HG02970 (cell line): ENCODE data around the gene ARL2.

Experiments
- ATAC-seq: cut with Tn5 transposase; IDR thresholded peaks from one replicate; pipeline ENCODE4 v1.9.1; 2021; ENCODE audit warnings: mild to moderate bottlenecking, moderate library complexity, moderate number of reproducible peaks; ENCODE audit not compliant: unreplicated experiment, low FRiP score

ARL2 gene

GRCh38 chr11:65043881-65044501, 30.0 kb downstream of the ARL2 start:
- no peak for ATAC-seq

DNA sequence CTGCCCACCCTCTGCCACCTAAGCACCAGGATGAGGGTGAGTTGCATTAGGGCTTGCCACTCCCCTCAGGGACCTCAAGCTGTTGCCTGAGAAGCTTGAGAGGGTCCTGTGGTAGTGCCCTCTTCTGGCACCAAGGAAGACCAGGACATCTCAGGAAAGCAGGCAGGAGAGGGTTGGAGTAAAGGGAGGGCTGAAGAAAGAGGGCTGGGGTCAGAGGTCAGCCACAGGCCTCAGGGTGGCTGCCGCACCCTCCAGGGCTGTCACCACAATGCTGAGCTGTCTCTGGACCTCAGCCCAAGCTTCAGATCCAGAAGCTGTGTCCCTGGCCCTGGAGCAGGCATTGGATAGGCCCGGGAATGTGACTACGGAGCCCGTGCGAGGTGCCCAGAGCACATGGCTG, 31.1 kb downstream of the ARL2 start:
- no peak for ATAC-seq

- ATAC-seq, result no peak
Measured at GRCh38 chr11:65045728-65046127, 31.8 kb downstream of the ARL2 start.

DNA sequence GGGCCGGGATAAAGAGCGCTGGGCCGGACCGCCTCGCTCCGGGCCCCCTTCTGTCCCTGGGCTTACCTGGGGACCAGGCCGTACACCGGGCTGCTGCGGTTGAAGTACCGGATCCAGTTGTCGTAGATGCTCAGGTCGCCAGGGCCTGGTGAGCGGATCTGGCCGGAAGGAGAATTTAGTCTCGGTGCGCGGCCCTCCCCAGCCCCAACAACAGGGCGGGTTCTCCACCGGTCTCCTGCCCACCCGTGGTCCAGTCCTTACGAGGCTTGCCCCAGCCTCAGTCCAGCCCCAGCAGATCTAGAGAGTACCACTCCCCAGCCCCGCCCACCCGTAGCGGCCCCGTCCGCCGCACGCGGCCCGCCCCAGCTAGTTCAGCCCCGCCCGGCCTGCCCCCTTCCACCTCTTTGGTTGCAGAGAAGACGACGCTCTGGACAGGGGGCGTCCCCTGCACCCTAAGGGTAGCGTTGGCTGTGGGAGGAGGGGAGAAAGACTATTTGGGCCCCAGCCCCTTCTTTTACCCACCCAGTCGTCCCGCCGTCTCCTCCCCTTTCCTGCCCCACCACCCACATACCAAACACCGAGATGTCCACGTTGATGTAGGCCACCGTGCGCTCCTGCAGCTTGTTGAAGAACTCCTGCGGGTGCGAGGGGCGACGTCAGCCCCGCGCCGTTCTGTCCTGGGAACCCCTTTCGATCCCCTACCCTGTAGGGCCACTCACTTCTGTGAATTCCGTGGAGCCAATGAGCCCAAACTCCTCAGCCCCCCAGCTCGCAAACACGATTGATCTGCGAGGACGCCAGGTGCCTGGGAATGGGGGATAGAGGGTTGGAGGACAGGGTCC, 33.8 kb downstream of the ARL2 start:
- no peak for ATAC-seq

DNA sequence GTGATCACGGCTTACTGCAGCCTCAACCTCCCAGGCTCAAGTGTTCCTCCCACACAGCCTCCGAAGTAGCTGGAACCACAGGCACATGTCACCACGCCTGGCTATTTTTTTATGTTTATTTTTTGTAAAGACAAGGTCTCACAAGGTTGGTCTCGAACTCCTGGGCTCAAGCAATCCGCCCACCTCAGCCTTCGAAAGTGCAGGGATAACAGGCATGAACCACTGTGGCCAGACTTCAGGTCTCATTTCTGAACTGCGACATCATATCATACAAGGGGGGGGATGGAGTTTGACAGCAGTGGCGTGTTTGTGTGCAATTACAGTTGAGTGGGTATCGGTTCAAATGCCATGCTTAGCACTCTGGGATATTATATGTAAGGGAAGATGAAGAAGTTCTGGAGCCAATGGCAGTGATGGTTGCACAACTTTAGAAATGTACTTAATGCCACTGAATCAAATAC, 37.5 kb downstream of the ARL2 start:
- no peak for ATAC-seq

DNA sequence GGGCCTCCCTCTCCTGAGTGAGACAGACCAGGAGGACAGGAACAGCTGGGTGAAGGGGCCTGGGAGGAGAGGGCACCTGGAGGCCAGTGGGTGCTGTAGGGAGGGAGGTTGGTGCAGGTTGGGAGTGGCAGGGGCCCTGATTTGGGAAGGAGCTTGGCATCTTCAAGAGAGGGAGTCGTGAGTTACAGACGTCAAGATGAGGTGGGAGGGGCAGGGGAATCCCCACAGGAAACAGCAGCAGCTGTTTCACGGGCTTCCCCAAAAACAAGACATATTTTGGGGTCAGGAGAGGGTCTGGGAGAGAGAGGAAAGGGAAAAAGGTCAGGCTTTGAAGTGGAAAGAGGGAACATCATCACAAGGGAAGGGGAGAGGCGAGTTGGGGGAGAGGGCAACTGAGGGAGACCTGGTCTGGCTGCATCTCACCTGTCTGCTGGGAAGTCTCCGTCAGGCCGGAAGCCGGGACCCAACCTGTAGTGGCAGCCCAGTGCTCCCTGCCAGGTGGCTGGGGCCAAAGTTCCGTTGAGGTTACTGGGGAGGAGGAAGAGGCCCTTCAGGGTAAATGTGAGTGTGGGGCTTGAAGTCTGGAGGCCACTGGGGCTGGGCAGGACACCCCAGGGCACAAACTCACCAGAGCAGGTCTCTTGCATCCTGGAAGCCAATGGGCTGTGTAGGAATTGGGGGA, 40.0 kb downstream of the ARL2 start:
- no peak for ATAC-seq

GRCh38 chr11:65055538-65055937, 41.6 kb downstream of the ARL2 start:
- ATAC-seq, result no peak

DNA sequence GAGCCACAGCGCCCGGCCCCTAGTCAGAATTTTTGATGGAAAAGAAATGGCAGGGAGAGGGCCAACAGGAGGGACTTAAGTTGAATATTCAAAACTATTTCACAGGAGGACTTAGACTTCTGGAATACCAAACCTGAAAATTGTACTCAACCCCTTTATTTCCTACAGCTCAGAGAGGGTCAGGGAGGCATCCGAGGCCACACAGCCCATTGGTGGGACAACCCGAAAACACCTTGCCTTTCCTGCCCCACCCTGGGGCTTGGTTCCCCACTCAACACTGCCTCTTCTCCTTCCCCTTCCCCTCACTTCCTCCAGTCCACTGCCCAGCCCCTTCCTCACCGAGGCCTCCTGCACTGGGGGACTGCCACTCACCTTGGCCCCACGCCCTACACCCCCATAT, 43.0 kb downstream of the ARL2 start:
- ATAC-seq, result no peak

DNA sequence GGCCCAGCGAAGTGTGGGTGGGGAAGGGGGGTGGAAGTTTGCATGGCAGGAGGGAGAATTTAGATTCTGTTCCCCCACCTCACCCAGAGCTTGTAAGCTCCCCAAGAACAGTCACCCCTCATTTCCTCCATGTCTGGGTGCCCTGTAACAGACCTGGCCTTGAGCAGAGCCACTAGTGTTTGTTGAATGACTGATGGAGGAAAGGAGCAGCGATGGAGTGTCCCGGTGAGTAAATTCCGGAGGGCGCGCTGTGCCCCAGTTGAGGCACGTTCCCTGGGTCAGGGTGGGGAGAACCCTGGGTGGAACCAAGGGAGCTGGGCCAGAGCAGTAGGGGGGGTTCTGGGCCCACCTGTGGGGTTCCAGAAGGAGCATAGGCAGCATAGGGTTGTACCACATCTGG, 43.6 kb downstream of the ARL2 start:
- ATAC-seq, result no peak

DNA sequence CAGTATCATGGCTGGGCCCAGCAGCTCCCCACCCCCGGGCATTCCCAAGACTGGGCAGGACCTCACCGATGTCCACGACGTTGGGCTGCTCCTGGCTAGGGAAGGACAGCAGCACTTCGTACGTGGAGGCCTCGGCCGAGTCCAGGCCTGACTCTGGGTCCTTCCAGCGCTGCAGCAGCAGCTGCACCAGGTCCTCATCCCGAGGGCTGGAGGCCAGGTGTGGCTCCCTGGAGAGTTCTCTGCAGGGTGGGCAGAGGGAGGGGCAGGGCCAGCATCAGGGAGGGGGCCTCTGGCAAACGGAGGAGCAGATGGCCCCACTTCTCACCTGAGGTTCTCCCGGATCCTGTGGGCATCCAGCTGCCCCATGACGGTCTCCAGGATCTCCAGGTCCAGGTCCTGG, 44.1 kb downstream of the ARL2 start:
- no peak for ATAC-seq

DNA sequence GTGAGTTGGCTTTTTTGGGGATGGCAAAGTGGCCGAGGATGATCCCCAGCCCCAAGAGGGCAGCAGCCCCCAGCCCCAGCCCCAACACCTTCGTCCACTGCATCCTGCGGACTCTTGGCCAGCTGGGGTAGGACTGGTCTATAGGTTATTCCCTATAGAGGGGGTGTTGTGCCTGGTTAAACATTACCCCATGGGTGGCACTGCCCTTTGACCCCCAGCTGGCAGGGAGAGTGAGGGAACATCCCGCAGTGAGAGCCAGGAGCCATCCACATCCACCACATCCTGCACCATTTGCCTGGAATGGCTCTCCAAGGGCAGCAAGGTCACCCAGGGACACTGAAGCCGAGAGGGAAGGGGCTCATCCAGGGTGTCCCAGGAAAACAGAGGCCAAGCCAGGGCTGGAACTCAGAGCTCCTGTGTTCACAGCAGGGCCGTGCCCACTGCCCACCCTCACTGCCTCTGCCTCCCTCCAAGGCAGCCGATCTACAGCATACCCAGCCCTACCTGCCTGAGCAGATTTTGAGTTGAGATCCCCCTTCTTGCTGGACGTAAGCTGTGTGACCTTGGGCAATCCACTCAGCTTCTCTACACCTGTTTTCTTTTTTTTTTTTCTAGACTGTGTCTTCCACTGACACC, 44.6 kb downstream of the ARL2 start, which contains the start of gene NAALADL1:
TSS of gene NAALADL1 (minus strand) at position 135 of the 636 bp plus-strand sequence. CDS start at position 103, 32 bp downstream.
- ATAC-seq, result no peak

DNA sequence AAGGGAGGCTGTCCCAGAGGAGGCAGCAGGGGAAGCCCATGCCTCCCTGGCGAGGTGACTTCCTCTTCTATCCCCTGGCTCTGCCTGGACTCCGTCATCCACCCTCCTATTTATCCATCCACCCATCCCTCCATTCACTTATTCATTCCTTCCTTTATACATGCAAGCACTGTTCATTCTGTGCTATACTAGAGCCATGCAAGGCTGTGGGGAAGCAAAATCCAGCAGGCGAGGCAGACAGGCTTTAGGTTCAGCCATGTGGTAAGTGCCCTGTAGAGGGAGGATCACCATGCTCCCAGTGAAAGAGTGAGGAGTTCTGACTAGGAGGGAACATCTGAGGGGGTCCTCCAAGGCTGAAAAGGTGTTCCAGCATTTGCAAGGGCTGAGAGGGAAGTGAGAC, 45.6 kb downstream of the ARL2 start:
- ATAC-seq, result no peak

GRCh38 chr11:65059959-65060824, 46.2 kb downstream of the ARL2 start:
- no peak for ATAC-seq

GRCh38 chr11:65060913-65061408, 47.0 kb downstream of the ARL2 start:
- no peak for ATAC-seq

GRCh38 chr11:65063532-65063931, 49.6 kb downstream of the ARL2 start:
- ATAC-seq, result no peak

DNA sequence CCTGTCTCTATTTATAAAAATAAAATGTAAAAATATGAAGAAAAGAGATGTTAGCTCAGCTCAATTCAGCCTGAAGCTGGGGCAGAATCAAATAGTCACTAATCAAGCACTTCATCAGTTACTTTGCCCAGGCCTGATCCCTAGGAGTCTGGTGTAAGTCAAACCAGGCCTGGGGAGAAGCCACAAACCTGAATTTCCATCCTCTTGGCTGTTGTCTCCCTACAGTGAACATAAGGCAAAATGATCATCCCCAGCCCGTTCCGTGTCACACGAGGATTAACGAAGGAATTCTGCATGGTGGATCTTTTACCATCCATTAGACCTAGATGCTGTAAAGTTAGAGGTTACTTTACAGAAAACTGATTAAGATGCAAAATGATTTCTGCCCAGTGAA, 50.9 kb downstream of the ARL2 start:
- ATAC-seq, result no peak

DNA sequence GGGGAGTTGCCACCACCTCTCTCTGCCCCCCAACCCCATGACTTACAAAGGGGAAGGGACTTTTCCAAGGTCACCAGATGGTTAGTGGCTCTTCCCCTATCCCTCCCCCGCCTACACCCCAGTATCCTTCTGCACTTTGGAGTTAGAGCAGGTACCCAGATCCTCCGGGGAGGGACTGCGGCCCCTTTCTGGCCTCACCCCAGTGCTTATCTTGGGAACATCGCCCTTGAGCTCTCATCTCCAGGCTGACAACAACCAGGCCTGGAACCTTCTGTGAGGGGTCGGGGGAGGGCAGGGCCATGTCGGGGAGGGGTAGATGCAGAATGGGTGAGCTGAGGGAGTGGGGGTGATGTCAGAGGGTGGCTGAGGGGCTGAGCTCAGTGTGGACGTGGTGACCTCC, 51.9 kb downstream of the ARL2 start:
- no peak for ATAC-seq

GRCh38 chr11:65066315-65066714, 52.4 kb downstream of the ARL2 start:
- ATAC-seq, result no peak

- no peak for ATAC-seq
Measured at GRCh38 chr11:65066805-65067291, 52.9 kb downstream of the ARL2 start.

- ATAC-seq, result no peak
Measured at GRCh38 chr11:65067446-65067845, 53.5 kb downstream of the ARL2 start.
